ENCODE data around the gene R3HDM2.
"Not testable (repeated sequence)": the region's sequence is repeated elsewhere in the genome, so short reads cannot be mapped to it uniquely, and the experiment has no call there.

DNA sequence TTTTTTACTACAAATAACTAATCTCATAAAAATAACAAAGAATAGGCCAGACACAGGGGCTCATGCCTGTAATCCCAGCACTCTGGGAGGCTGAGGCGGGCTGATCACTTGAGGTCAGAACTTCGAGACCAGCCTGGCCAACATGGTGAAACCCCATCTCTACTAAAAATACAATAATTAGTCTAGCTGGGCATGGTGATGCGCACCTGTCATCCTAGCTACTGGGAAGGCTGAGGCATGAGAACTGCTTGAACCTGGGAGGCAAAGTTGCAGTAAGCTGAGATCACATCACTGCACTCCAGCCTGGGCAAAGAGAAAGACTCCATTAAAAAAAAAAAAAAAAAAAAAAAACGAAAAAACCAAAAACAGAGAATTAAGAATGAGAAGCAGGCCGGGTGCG, 16.7 kb downstream of the R3HDM2 start:
- TF ChIP-seq, protein P1, sequence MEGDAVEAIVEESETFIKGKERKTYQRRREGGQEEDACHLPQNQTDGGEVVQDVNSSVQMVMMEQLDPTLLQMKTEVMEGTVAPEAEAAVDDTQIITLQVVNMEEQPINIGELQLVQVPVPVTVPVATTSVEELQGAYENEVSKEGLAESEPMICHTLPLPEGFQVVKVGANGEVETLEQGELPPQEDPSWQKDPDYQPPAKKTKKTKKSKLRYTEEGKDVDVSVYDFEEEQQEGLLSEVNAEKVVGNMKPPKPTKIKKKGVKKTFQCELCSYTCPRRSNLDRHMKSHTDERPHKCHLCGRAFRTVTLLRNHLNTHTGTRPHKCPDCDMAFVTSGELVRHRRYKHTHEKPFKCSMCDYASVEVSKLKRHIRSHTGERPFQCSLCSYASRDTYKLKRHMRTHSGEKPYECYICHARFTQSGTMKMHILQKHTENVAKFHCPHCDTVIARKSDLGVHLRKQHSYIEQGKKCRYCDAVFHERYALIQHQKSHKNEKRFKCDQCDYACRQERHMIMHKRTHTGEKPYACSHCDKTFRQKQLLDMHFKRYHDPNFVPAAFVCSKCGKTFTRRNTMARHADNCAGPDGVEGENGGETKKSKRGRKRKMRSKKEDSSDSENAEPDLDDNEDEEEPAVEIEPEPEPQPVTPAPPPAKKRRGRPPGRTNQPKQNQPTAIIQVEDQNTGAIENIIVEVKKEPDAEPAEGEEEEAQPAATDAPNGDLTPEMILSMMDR (IDR thresholded peaks at IDR 0.05), result not testable (repeated sequence)
- TF ChIP-seq POLR2A (IDR thresholded peaks at IDR 0.05), result not testable (repeated sequence)
